GM12878 (cell line): ENCODE results near the gene PAX5. TPM values are rescaled to one million over a fixed set of nuclear protein-coding genes. Genes with fewer than 3 reads are reported as not detected.

Experiments
- ATAC-seq: fragments of 200-7000 bp; cut with Tn5 transposase; 3 replicates; pipeline ENCODE4 v1.9.1; 2020; ENCODE audit warnings: mild to moderate bottlenecking, moderate library complexity
- BruUV-seq: library from RNA; stranded (reverse); fragments of 400-500 nt; replicated peaks from 2 replicates; lab custom pipeline; 2021; lab: Mats Ljungman, UMichigan
- CTCF ChIA-PET: fragments of 300-600 bp; sonication (Branson Sonifier 250); formaldehyde crosslinking; extraction: SDS; loops from one replicate; lab custom pipeline; 2021; ENCODE audit warnings: inconsistent platforms; lab: Yijun Ruan, JAX
- POLR2A ChIA-PET: fragments of 350-600 bp; formaldehyde crosslinking; extraction: SDS; loops from one replicate; lab custom pipeline; 2021; ENCODE audit warnings: inconsistent platforms; lab: Charles Lee
- RAD21 ChIA-PET: fragments of 300-600 bp; sonication (Branson Sonifier 250); formaldehyde crosslinking; loops from one replicate; lab custom pipeline; 2023; ENCODE audit warnings: antibody characterized with exemption; ENCODE audit not compliant: unreplicated experiment; lab: Charles Lee
- SMC1A ChIA-PET: fragments of 300-600 bp; sonication (Branson Sonifier 250); formaldehyde crosslinking; loops from one replicate; lab custom pipeline; 2023; ENCODE audit not compliant: unreplicated experiment, uncharacterized antibody; lab: Charles Lee
- DNase-seq: peaks from one replicate; pipeline ENCODE4 v3.0.0-alpha.2; 2011; ENCODE audit warnings: low read depth, low spot score
- FAIRE-seq: peaks from 3 replicates; lab custom pipeline; 2011; peaks lifted over from hg19 to GRCh38; lab: Jason Lieb, UNC
- H2AFZ ChIP-seq: 2 replicates; pipeline ENCODE4 v1.6.0; 2011; ENCODE audit warnings: low read depth, low read length, control low read depth; ENCODE audit not compliant: control insufficient read depth
- H3K27ac ChIP-seq: 2 replicates; pipeline ENCODE4 v1.5.1; 2011; ENCODE audit warnings: control low read depth; ENCODE audit not compliant: control insufficient read depth, insufficient read depth
- H3K27me3 ChIP-seq, 2 experiments: replicated peaks in 1 of 2; 2 replicates each; pipeline versions ENCODE4 v1.6.0 to v1.6.1; 2011; ENCODE audit warnings: low read length in 1 of 2; ENCODE audit not compliant: control insufficient read depth in 2 of 2, insufficient read depth in 2 of 2
- H3K36me3 ChIP-seq, 2 experiments: 2 replicates each; pipeline ENCODE4 v1.5.1; 2011; ENCODE audit warnings: low read length in 1 of 2; ENCODE audit not compliant: control insufficient read depth in 2 of 2, insufficient read depth in 2 of 2
- H3K4me1 ChIP-seq: 2 replicates; pipeline ENCODE4 v1.6.1; 2011; ENCODE audit warnings: mild to moderate bottlenecking, low read length, moderate library complexity, mixed read lengths; ENCODE audit not compliant: control insufficient read depth, insufficient read depth
- H3K4me2 ChIP-seq: 2 replicates; pipeline ENCODE4 v1.6.0; 2011; ENCODE audit warnings: control low read depth; ENCODE audit not compliant: control insufficient read depth, insufficient read depth
- H3K4me3 ChIP-seq: fragments of 200-600 bp; sonication (generic); 2 replicates; pipeline ENCODE4 v1.5.1; 2016
- H3K79me2 ChIP-seq: 2 replicates; pipeline ENCODE4 v1.6.0; 2011; ENCODE audit warnings: low read length; ENCODE audit not compliant: control insufficient read depth, insufficient read depth
- H3K9ac ChIP-seq: 2 replicates; pipeline ENCODE4 v1.8.0; 2011; ENCODE audit warnings: low read length, control low read depth, mixed read lengths; ENCODE audit not compliant: control insufficient read depth, insufficient read depth
- H3K9me3 ChIP-seq: replicated peaks from 3 replicates; pipeline ENCODE4 v1.5.1; 2011; ENCODE audit warnings: mild to moderate bottlenecking, low read length; ENCODE audit not compliant: control insufficient read depth, insufficient read depth
- H4K20me1 ChIP-seq: 2 replicates; pipeline ENCODE4 v1.6.0; 2011; ENCODE audit not compliant: control insufficient read depth, insufficient read depth
- ATF3 ChIP-seq: IDR thresholded peaks from 2 replicates; pipeline ENCODE4 v1.6.1; 2011; ENCODE audit warnings: low read depth, mild to moderate bottlenecking, low read length, moderate library complexity, borderline replicate concordance; ENCODE audit errors: extremely low read depth
- BHLHE40 ChIP-seq, 2 experiments: fragments of 450-650 bp in 1 of 2; IDR thresholded peaks; 2 replicates each; pipeline ENCODE4 v1.6.1; 2011 to 2017; ENCODE audit warnings: low read depth in 2 of 2, borderline replicate concordance in 1 of 2, improper control_type of control experiment in 1 of 2, low read length in 1 of 2, mild to moderate bottlenecking in 1 of 2
- CBX5 ChIP-seq: sonication (generic); IDR thresholded peaks from 2 replicates; pipeline ENCODE4 v1.6.1; 2016; ENCODE audit warnings: low read depth, moderate library complexity, mild to moderate bottlenecking, inconsistent platforms
- HDAC2 ChIP-seq: fragments of 200-600 bp; sonication (generic); IDR thresholded peaks from 2 replicates; pipeline ENCODE4 v1.6.1; 2017
- HSF1 ChIP-seq: fragments of 150-350 bp; IDR thresholded peaks from 2 replicates; pipeline ENCODE4 v1.6.1; 2014; ENCODE audit warnings: mild to moderate bottlenecking, low read depth, low read length
- MAX ChIP-seq: IDR thresholded peaks from 2 replicates; pipeline ENCODE4 v1.6.1; 2012; ENCODE audit warnings: low read depth, low read length, improper control_type of control experiment
- MTA2 ChIP-seq: fragments of 450-650 bp; IDR thresholded peaks from 2 replicates; pipeline ENCODE4 v1.6.1; 2016; ENCODE audit warnings: low read depth, mild to moderate bottlenecking, moderate library complexity
- PAX8 ChIP-seq: fragments of 450-650 bp; IDR thresholded peaks from 2 replicates; pipeline ENCODE4 v1.6.1; 2017; ENCODE audit warnings: mild to moderate bottlenecking, moderate library complexity
- POLR2A ChIP-seq: IDR thresholded peaks from 2 replicates; pipeline ENCODE4 v1.6.1; 2011; ENCODE audit warnings: low read depth, mild to moderate bottlenecking, low read length
- RAD21 ChIP-seq: IDR thresholded peaks from 2 replicates; pipeline ENCODE4 v1.6.1; 2011; ENCODE audit warnings: mild to moderate bottlenecking, low read depth, low read length, moderate library complexity; ENCODE audit not compliant: insufficient read depth
- TCF7 ChIP-seq: IDR thresholded peaks from 2 replicates; pipeline ENCODE4 v1.6.1; 2014; ENCODE audit warnings: antibody characterized with exemption, borderline replicate concordance
- YBX1 ChIP-seq: fragments of 450-650 bp; IDR thresholded peaks from 2 replicates; pipeline ENCODE4 v1.6.1; 2016; ENCODE audit warnings: antibody characterized with exemption
- ZBED1 ChIP-seq: IDR thresholded peaks from 2 replicates; pipeline ENCODE4 v1.6.1; 2016; ENCODE audit warnings: borderline replicate concordance
- WGBS: methylation state at CpG from one replicate; pipeline ENCODE4 v1.1.6; 2016; ENCODE audit warnings: low lambda C conversion rate; ENCODE audit not compliant: insufficient replicate concordance, insufficient coverage; ENCODE audit errors: missing lambda C conversion rate; 5-methylcytosine and 5-hydroxymethylcytosine counted together
- in situ Hi-C: fragments of 300-500 bp; cut with MboI; formaldehyde crosslinking; loops from 9 replicates; pipeline ENCODE4 v1.14.3; 2018; ENCODE audit warnings: mixed read lengths
- intact Hi-C: fragments of 100-400 bp; cut with micrococcal nuclease; formaldehyde crosslinking; loops from one replicate; pipeline ENCODE4 v1.14.2; 2022; ENCODE audit not compliant: unreplicated experiment
- polyA plus RNA-seq, 11 experiments: library from polyadenylated mRNA; depleted of rRNA in 4 of 11; unstranded in 6 of 11; stranded (reverse) in 5 of 11; fragments of >200 nt; fragmentation: Nextera tagmentation in 4 of 11; fragmentation: Illumina TruSeq in 1 of 11; extraction: Ambion mirVana in 4 of 11; extraction: Trizol in 1 of 11; gene quantifications; 1 replicate in 1 of 11; 2 replicates in 10 of 11; pipeline versions ENCODE4 v1.2.1 to v1.2.3, GENCODE V29; 2011 to 2016; ENCODE audit warnings: inconsistent platforms in 2 of 11, missing spikeins in 2 of 11, low read depth in 1 of 11
- total RNA-seq, 4 experiments: library from RNA; depleted of rRNA in 3 of 4; stranded (reverse); fragments of >200 nt in 3 of 4; fragmentation: Illumina TruSeq in 1 of 4; extraction: Trizol in 1 of 4; gene quantifications; 2 replicates each; pipeline versions ENCODE4 v1.2.1 to v1.2.3, GENCODE V29; 2013 to 2021

Gene PAX5
- total and polyA plus RNA-seq, 10 of the 15 experiments (the other 5 are each of a cell fraction or from before 2014, with no cell fraction given), result 2.2 to 123 (median 31.9) TPM

GRCh38 chr9:36902080-36902716 lies 131.9 kb downstream of the PAX5 start:
- H4K20me1 ChIP-seq, result no peaks in the 10 kb centered on the region
- H3K36me3 ChIP-seq, result peaks cover 32 to 38% of the 10 kb centered on the region in 2 experiments
- no peak for TF ChIP-seq ATF3
- TF ChIP-seq ZBED1, result no peak
- peaks cover 14% of the 10 kb centered on the region for H3K4me1 ChIP-seq
- CTCF ChIA-PET, result no interaction called here
- WGBS, result 96% methylated on average over 8 of the region's 8 CpGs
- intact Hi-C loops, result no loop called here
- no peak overlapping the region for H3K4me3 ChIP-seq
- ATAC-seq (no peak), DNase-seq (no peak), FAIRE-seq (no peak)
- no peak overlapping the region for H2AFZ ChIP-seq
- no TSS peak for BruUV-seq
- RAD21 ChIA-PET, result no interaction called here
- peaks cover 2% of the 10 kb centered on the region for H3K79me2 ChIP-seq
- H3K27ac ChIP-seq, result no peak overlapping the region
- no peak overlapping the region for H3K9ac ChIP-seq
- H3K27me3 ChIP-seq, result no peaks in the 10 kb centered on the region
- in situ Hi-C loops, result no loop called here
- POLR2A ChIA-PET, result interaction anchor here (0.5 kb wide), 1 partner anchor 494 kb away, joined by 6 read pairs; no protein-coding TSS in a partner anchor
- no peaks in the 10 kb centered on the region for H3K9me3 ChIP-seq
- H3K4me2 ChIP-seq, result no peak overlapping the region
- SMC1A ChIA-PET, result no interaction called here

GRCh38 chr9:36901528-36901927 lies 132.5 kb downstream of the PAX5 start:
- ChIA-PET RAD21 (interaction anchor here (0.6 kb wide), 2 partner anchors 109 to 657 kb away, joined by 3 to 4 read pairs; no protein-coding TSS in a partner anchor), POLR2A (no interaction called here), CTCF (no interaction called here), SMC1A (no interaction called here)
- no peak for DNase-seq
- Histone ChIP-seq H4K20me1 (no peaks in the 10 kb centered on the region), H3K27me3 (no peaks in the 10 kb centered on the region), H3K9me3 (no peaks in the 10 kb centered on the region), H3K36me3 (peaks cover 35 to 38% of the 10 kb centered on the region in 2 experiments), H3K9ac (no peak overlapping the region), H3K79me2 (peaks cover 2% of the 10 kb centered on the region), H3K27ac (no peak overlapping the region), H2AFZ (no peak overlapping the region), H3K4me1 (peaks cover 14% of the 10 kb centered on the region), H3K4me3 (no peak overlapping the region), H3K4me2 (no peak overlapping the region)
- WGBS, result 70% methylated on average over 7 of the region's 7 CpGs
- FAIRE-seq, result no peak
- in situ Hi-C loops (no loop called here), intact Hi-C loops (no loop called here)
- no TSS peak for BruUV-seq
- ATAC-seq, result no peak
- TF ChIP-seq POLR2A (no peak), BHLHE40 (IDR thresholded peaks at IDR 0.05; ENCODE audit: borderline replicate concordance in 1 of 2, low read depth in 2 of 2, low read length in 1 of 2) (no peak), HDAC2 (no peak), CBX5 (no peak), YBX1 (no peak), PAX8 (no peak), MAX (no peak), RAD21 (no peak), MTA2 (no peak), TCF7 (no peak), HSF1 (no peak)
